Measurements from ENCODE around the gene FAM131C.

Gene FAM131C

DNA sequence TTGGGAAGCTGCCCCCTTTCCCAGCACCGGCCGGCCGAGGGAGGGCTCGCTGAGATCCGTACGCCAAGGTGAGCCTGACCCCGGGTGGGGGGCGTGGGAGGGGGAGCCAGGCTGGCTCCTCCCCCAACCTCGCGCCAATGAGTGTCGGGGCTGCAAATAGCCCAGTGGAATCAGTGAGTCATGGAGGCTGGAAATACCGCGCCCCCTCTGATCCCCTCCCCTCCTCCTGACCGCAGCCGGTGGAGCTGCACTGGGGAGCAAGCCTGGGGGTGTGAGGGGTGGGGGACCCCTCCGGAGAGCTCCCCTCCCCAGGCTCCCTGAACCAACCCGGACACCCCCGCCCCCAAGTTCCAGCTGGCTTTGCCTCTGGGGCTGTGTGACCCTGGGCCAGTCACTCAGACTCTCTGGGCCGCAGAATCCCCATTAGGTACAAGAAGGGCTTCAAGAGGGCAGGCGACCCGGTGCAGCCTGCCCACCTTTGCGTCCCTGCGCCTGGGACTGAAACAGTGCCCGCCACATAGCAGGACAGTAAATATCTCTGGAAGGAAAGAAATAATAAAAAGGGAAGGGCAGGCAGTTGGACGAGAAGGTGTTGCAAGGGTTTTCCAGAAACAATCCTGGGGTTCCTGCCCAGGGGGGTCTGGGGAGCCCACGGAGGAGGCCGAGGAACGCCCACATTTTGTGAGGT, 60.1 kb downstream of the FAM131C start:
- FAIRE-seq (peak; percentile 53), DNase-seq (ENCODE audit: insufficient read length) (no peak)
- TF ChIP-seq POLR2AphosphoS5 (IDR thresholded peaks at IDR 0.05; ENCODE audit: low read depth, low read length) (no peak), POLR2A (IDR thresholded peaks at IDR 0.05; ENCODE audit: low read depth, low read length) (no peak), TAF1 (IDR thresholded peaks at IDR 0.05; ENCODE audit: borderline replicate concordance, low read depth, low read length) (no peak)

DNA sequence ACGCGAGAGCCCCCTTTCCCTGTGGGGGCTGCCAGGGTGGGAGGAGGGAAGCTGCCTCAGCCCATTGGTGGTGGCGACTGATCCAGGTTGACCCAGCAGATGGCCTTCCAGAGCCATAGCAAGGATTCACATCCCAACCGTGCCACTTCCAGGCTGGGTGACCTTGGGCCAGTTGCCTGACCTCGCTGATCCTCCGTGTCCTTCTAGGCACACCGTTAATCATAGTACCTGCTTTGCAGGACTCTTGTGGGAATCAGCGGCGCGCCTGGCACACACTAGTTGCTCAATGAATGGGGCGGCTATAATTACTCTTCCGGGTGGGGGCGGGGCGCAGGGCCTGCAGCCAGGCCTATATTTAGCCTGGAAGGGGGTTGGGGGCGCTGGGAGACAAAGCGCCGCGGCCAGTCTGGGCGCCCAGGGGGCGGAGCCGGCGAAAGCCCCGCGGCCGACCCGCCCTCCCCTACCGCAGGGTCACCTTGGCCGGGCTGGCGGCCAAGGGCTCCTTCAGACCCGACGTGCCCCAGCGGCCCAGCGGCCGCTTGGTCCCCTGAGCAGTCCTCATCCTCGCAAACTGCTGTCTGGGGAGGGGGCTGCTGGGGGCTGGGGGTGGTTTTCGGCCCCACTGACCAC, 60.7 kb downstream of the FAM131C start:
- TF ChIP-seq TAF1 (IDR thresholded peaks at IDR 0.05; ENCODE audit: borderline replicate concordance, low read depth, low read length) = no peak
- peak; percentile 30 for FAIRE-seq
- no peak for DNase-seq (ENCODE audit: insufficient read length)

- FAIRE-seq = no peak
- DNase-seq (ENCODE audit: insufficient read length) = no peak
- TF ChIP-seq POLR2A (IDR thresholded peaks at IDR 0.05; ENCODE audit: low read depth, low read length) (no peak), POLR2AphosphoS5 (IDR thresholded peaks at IDR 0.05; ENCODE audit: low read depth, low read length) (no peak), TAF1 (IDR thresholded peaks at IDR 0.05; ENCODE audit: borderline replicate concordance, low read depth, low read length) (no peak)
Observed at GRCh38 chr1:16011936-16012589, 61.4 kb downstream of the FAM131C start.

- no peak for FAIRE-seq
- DNase-seq (ENCODE audit: insufficient read length) = no peak
- TF ChIP-seq POLR2A (IDR thresholded peaks at IDR 0.05; ENCODE audit: low read depth, low read length) (no peak), TAF1 (IDR thresholded peaks at IDR 0.05; ENCODE audit: borderline replicate concordance, low read depth, low read length) (no peak), POLR2AphosphoS5 (IDR thresholded peaks at IDR 0.05; ENCODE audit: low read depth, low read length) (no peak)
Observed at GRCh38 chr1:16010837-16011236, 62.6 kb downstream of the FAM131C start.

DNA sequence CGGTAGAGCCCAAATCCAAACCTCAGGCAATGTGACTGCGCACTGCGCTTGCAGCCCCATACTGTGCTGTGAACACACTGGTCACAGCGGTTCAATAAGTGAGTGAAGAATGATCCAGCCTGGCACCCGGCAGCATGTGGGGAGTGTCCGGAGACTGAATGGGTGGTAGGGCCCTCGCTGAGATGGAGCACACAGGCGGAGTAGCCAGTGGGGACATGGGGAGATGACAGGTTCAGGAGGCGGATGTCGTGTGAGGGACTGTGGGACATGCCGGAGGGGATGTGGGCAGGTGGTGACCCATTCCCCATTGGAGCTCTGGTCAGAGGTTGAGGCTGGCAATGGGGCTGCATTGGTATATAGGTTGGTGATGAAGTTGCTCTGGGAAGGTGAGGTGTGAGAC, 63.8 kb downstream of the FAM131C start:
- FAIRE-seq = no peak
- no peak for DNase-seq (ENCODE audit: insufficient read length)

GRCh38 chr1:16009030-16009460, 64.4 kb downstream of the FAM131C start:
- no peak for TF ChIP-seq POLR2AphosphoS5 (IDR thresholded peaks at IDR 0.05; ENCODE audit: low read depth, low read length)
- TF ChIP-seq POLR2A (IDR thresholded peaks at IDR 0.05; ENCODE audit: low read depth, low read length) = no peak
- TF ChIP-seq TAF1 (IDR thresholded peaks at IDR 0.05; ENCODE audit: borderline replicate concordance, low read depth, low read length) = no peak
- FAIRE-seq (peak; percentile 65), DNase-seq (ENCODE audit: insufficient read length) (no peak)

More for the DNA sequence above, 63.8 kb downstream of the FAM131C start:
- no peak for TF ChIP-seq POLR2AphosphoS5 (IDR thresholded peaks at IDR 0.05; ENCODE audit: low read depth, low read length)
- no peak for TF ChIP-seq POLR2A (IDR thresholded peaks at IDR 0.05; ENCODE audit: low read depth, low read length)
- no peak for TF ChIP-seq TAF1 (IDR thresholded peaks at IDR 0.05; ENCODE audit: borderline replicate concordance, low read depth, low read length)
